Central memory CD4-positive, alpha-beta T cell (primary cell): ENCODE data around the gene CMTM7.

Source experiments
- DNase-seq: peaks from one replicate; pipeline ENCODE4 v3.0.0; 2022

The CMTM7 gene

DNA sequence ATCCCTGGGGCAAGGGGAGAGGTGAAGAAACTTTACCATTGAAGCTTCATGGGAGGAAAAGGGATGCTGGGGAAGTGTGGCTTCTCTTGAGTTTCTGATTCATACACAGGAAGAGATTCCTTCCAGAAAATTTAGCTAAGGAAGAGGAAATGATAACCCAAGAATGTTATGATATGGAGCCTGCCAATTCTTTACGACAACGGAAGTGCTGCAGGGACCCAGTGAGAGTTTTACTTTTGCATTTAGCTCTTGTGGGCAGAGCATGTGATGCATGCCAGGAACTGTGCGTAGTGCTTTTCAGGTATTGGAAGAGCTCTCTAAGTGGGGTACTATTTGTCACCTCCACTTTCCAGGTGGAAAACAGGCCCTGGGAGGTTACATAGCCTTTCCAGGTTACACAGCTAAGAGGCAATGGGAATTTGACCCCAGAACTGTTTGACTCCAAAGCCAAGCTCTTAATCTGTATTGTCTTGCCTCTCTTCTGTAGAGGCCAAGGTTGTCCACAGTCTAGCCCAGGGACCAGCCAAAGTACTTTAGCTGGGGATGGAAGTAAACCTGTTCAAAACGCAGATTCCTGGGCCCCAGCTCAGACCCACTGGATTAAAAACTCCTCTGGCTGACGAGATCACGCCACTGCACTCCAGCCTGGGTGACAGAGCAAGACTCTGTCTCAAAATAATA, 23.0 kb downstream of the CMTM7 start:
- DNase-seq: peak; percentile 66

DNA sequence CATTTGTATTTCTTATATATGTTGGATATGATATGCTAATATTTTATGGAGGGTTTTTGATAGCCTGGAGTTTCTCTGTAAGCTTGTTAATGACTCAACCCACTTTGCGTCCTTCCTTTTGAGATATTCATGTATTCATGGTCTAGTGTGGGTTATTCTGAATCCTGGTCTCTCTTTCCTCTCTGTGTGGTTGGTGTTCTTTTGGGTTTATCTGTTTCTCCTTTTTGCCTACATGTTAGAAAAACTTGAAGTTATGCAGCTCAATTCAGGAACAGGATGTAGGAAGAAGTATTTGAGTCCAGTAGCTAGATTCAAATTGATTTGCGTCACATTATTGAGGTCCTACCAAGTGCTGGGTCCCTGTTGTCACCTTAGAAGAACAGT, 28.1 kb downstream of the CMTM7 start:
- DNase-seq: no peak

DNA sequence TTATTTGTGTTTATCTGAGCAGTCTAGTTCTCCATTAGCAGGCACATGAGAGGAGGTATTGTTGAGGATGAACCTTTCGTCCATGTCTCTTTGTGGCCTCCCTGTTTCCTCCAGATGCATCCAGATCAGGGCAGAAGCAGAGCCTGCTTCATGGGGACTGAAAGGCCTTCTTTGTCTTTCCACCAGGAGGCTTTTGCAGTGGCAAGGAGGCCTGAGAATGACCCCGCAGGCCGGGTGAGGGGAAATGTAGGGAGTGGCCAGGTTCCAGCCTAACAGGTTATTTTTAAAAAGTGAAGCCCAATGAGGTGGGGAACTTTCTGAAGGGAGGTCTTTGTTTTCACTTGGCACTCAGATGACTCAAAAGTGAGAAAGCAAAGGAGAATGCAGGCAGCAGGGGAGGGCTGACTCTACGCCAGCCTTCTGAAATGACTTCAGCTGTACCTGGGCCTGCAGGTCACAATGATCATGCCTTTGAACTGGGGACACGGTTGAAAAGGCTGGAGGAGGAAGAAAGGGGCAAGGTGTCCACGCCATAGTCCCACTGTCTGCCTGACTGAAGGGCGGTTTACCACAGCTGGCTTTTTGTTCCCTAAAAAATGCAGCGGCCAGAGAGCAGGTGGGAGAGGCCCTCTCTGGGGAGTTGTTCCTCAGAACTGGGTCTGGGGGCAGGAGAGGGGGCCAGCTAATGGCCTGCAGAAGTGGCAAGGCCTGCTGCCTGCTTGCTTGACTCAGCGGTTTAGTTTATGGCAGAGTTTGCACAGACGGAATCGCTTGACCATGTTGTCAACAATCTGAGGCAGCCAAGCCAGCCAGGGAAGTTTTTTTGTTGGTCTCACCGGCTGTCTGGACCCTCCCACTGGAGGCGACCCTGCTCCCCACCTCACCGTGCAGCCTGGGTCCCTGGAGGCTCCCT, 28.7 kb downstream of the CMTM7 start:
- DNase-seq: no peak

DNA sequence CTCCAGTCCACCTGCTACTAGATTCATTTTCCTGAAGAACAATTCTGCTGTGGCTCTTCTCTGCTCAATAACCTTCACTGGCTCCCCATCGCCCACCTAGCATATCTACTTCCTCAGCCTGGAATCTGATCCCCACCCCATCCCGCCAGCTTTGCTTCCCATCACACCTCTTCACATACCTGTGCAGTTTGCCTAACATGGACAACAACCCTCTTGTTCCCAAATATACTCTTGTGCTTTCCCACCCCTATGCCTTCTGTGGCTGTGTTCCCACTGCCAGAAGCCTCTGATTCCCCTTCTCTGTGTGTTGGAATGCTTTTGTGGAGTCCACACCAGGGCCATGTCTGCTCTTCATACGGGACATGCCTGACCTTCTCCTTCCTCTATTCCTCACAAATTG, 29.5 kb downstream of the CMTM7 start:
- no peak for DNase-seq

DNA sequence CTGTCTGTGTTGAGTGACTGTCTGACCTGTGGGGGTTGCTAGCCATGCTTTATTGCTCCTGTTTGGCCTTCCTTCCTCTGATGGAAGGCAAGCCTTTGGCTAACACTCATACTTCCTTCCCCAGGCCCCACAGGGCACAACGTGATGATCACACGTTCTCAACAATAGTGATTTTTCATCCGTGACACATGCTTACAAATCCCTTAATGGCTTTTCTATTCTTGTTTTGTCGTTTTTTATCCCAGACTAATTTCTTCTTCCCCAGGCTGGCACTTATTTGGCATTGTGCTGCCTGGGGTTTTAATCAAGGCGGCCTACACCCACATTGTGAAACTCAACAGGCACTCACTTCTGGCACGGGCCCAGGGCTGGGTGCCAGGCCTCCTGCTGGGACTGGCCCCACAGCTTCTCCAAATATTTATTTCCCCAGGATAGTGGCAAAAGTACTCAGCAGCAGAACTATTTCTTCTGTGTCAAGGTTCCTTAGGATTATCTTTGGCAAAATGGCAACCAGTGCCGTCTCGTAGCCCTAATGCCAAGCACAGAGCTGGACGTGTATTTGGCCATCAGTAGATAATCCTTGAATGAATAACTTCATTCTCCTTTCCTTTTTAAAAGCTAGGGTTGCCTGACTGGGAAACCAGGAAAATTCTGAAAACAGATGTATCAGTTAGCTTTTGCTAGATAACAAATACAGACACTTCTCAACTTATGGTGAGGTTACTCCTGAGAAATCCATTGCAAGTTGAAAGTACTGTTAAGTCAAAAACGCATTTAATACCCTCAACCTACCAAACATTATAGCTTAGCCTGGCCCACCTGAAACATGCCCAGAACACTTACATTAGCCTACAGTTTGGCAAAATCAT, 30.6 kb downstream of the CMTM7 start:
- DNase-seq: no peak

DNA sequence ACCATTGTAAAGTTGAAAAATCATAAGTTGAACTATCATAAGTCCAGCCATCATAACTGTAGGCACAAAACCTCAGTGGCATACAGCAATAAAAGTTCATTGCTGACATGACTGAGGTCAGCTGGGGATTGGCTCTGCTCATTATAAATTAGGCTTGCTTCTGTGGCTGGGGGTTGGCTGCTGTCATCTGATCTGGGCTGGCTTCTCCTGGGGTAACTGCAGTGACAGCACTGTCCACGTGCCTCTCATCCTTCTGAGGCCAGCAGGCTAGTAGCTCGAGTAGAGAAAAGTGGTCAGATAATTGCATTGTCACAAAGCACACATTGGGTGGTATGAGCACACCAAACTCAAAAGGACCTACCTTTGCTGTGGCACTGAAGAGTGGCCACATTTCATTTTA, 31.3 kb downstream of the CMTM7 start:
- no peak for DNase-seq

DNA sequence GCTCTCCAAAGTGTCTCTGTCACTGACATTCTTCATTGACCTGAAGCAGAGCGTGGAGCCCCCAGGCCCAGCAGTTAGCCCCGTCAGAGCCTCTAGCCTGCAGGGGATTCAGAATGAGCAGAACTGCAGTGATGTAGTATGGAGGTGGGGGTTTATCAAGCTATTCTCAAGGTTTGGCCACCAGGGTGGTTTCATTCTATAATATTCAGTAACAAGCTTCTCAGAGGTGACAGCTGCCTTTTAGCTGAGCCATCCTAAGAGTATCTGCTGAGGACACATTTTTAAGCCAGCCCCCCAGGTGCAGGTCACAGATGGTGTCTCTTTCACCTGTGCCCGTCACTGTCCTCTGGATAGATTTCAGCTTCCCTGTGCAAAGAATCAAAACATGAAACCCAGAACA, 31.9 kb downstream of the CMTM7 start:
- DNase-seq: no peak

DNA sequence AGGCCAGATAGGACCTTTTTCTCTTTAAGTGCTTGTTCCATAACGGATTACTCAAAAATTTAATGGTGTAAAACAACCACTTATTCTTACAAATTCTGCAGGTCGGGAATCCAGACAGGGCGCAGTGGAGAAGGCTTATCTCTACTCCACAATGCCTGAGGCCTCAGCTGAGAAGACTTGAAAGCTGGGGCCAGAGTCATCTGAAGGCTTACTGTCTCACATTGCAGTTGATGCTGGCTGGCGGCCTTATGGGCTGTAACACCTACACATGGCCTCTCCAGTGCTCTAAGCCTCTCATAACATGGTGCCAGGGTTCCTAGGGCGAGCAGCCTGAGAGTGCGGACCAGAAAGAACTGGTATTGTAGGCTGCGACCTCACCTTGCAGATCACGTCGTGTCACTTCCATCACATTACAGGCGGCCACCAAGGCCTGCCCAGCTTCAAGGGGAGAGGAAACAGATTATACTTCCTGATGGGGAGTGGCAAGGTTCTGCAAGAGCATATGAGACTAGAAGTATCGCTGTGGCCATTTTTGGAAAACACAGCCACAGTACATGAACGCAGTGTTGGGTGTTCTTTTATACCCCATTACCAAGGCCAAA, 32.4 kb downstream of the CMTM7 start:
- DNase-seq: peak; percentile 53

DNA sequence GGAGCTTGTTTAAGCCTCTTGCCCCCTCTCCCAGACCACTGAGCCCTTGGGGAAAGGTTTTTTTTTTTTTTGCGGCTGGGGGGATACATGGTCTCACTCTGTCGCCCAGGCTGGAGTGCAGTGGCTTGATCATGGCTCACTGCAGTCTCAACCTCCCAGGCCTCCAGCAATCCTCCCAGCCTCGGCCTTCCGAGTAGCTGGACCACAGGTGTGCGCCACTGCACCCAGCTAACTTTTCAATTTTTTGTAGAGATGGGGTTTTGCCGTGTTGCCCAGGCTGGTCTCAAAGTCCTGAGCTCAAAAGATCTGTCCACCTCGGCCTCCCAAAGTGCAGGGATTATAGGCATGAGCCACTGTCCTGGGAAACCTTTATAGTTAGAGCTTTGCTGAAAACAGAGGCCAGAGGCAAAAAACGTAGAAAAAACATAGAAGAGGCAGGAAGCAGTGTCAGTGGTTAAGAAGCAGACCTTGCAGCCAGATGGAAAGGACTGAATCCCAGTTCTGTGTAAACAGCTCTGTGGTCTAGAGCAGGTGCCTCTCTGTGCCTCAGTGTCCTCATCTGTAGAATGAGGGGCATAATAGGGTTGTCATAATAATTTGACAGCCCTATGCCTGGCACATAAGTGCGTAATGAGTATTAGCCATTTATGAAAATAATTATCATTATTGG, 33.1 kb downstream of the CMTM7 start:
- no peak for DNase-seq

DNA sequence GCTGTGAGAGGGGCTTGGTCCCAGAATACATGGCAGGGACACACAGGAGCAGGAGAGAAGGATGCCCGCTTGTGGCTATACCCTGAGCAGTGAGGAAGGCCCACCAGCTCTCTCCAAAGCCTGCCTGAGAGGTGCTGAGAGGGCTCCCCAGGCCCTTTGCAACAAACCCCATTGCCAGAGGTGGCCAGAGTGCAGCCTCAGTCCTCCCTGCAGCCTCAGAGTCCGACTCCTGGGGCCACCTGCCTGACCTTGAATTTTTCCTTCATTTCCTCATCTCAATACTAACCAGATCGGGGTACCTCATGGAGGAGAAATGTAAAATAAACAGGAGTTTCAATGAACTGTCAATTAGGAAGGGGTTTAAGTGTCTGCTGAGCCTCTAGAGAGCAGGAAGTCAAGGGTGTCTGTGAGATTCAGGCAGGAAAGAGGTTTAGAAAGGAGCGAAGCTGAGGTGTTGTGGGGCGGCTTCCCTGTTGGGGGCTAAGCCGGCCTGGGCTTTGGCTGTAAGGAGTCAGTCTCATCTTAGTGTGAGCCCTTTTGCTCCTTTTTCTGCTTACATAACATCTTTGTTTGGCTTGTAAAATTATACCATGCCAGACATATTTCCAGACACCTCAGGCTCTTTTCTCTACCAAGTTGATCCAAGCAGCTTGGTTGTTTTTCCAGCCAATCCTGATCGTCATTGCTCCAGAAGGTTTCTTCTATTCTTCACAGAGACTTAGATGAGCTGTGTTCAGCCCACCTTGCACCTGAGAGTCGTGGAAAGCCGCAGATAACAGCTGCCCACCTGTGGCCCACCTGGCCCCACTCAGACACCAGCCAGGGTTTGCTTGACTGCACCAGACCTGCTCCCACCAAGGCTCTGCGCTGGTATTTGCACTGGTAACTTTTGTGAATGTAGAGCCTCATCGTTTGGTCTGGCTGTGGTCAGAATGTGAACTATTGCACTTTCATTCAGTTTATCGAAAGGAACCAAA, 36.7 kb downstream of the CMTM7 start:
- DNase-seq: peak; percentile 47

DNA sequence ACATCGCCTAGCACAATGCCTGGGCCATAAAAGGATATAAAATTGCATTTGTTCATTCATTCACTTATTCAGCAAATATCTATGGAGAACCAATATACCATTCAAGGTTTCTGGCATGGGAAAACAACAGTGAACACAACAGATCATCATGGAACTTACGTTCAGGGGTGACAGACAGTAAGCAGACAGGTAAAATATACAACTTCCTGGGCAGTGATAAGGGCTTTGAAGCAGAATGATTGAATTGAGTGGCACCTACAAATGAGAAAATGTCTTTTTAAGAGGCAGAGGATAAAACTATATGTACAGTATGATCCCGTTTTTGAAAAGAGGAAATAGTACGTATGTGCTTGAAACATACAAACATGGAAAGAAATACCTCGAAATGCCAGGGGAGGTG, 39.2 kb downstream of the CMTM7 start:
- peak; percentile 15 for DNase-seq

DNA sequence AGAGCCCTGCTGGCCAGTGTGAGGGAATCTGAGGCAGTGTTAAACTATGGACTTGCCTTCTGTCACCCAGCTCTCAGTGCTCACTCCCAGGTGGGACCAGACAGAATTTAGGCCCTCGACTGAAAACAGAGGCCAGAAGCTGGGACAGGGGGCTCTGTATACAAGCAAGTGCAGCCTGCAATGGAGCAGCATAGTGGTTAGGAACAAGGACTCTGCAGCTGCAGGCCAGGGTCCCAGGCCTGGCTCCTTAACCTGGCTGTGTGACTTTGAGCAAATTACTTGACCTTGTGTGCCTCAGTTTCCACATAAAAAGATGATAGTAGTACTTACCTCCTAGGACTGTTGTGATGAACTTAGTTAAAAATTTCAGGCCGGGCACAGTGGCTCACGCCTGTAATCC, 39.8 kb downstream of the CMTM7 start:
- DNase-seq: no peak

DNA sequence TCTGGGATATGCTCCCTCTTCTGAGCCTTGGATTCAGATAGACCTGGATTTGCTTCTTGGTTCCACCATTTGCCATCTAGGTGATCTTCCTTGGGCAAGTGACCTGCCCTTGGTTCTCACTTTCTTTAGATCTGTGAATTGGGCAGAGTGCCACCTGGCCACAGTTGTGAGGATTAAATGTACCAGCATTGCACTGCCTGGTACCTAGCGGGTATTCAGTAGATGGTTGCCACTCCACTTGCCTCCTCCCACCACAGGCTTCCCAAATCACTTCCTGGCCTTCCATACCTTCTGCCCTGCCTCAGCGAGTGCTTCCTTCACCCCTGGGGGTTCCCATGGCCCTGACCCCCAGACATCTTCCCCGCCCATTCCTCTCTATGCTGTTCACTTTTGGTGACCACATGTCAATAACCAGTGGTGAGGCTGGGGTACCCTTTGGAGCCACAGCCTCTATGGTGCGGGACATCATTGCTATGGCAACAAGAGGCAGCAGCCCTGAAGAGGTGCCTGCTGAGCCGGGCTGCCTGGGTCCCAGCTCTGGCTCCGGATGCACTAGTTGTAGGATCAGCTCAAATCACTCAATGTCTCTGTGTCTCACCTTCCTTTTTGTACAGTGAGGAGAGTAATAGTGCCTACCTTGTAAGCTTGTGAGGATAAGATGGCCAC, 40.5 kb downstream of the CMTM7 start:
- DNase-seq: no peak

DNA sequence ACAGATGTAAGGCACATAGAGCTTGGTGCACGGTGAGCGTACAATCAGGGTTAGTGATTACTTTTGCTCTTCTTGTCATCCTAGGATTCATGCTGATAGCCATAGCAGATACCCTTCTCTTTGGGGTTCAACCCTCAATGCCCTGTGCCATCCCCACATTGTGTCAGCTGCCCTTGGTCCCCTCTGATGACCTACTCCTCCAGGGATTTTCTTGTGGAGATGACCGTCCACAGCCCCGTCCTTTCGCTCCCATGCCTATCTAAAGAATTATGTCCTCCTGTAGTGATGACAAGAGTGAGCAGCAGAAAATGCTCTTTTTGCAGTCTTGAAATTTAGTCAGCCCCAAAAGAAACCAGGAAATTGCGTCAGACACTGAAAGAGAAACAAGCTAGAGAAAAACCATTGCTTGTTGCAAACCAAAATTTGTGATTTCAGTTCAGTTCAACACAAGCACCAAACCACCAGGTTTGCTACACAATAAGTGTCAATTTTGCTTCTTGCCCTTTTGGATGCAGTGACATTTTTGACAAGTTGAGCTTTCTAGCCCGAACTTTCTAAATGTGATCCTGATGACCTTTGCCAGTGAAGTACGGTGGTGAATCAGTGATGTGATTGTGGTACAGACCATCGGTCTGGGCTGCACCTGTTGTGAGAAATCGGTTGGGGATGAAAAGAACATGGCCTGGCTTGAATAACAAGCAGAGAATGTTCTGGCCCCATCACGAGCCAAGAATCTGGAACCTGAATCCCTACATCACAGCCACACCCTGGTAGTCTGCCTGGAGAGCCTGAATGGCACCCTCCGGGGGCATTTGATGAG, 41.3 kb downstream of the CMTM7 start:
- peak; percentile 67 for DNase-seq

DNA sequence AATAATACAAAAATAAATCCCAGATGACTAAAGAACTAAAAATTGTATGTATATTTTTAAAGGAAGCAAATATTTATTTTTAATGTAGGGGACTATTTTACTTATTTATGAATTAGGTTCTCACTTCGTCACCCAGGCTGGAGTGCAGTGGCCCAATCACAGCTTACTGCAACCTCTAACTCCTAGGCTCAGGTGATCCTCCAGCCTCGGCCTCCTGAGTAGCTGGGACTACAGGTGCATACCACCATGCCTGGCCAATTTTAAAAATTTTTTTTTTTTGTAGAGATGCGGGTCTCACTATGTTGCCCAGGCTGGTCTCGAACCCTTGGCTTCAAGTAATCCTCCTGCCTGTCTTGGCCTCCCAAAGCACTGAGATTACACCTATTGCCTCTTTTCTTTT, 42.6 kb downstream of the CMTM7 start:
- DNase-seq: no peak

DNA sequence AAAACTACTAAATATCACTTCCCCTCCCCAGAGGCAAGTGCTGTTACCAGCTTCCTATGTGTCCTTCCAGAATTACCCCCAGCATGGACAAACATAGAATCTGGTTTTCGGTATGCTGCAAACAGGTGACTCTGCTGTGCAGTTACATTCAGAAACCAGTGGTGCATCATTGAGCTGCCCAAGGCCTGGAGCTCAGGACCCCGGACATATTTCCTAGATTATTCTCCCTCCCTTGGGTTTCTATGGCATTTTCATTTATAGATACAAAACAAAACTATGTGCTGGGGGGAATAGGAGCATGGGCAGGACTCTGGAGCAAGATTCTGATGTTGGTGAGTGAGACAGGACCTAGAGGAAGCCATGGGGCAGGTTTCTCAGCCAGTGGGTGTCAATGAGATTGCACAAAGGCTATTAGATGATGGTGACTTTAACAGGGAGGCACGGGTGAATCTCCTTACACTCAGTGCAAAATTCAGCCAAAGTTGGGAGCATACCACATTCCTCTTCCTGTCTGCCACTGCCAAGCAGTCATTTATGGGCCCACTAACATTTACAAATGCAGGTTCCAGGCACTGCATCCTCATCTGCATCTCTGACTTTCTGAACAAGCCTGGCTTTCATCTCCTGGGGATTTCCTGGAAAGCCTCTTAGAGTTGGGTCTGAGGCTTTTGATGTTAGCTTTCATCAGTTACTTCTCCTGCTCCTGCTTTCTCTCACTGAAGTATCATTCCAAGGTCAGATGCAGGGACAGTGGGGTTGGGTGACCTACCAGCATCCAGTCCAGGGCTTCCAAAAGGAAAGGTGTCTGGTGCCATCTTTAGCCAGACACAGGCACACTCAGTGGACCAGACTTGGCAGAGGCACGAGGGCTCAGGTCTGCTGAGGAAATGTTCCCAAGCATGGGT, 44.5 kb downstream of the CMTM7 start:
- no peak for DNase-seq

DNA sequence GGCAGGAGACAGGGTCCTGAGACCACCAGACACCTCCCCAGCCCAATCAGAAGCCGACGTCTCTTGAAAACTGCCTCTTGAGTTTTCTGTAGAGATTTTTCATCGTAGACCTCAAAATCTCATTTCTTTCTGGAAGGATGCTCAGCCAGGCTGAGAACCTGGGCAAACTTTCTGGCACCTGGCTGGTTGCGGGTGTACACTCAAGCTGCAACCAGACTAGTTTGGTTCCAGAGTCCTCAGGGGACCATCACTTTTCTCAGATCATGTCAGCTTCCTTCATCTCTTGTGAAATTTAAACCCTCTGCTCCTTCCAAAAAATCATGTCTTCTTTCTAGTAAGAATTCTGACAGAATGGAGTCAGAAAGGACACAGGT, 45.1 kb downstream of the CMTM7 start:
- DNase-seq: no peak

DNA sequence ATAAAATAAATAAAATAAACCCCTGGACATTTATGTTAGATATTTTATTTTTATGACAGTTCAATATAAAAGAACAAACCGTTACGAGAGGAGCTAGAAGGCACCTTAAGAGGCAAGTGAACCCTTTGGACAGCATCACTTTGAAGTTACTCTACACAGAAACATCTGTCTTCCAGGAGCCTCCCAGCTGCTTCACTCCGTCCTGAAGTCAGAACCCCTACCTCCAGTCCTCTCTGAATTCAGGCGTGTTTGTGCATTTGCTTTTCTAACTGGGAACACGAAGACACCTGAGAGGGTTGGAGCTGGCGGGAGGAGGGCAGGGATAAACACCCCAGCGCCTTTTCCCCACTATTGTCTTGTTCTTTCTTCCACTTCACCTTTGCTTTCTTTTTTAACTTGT, 46.2 kb downstream of the CMTM7 start:
- no peak for DNase-seq
